ENCODE measurements around the gene SH3PXD2B.

- TF ChIP-seq CTCF (IDR thresholded peaks at IDR 0.05 in 2 of 3, conservative IDR thresholded peaks at IDR 0.05 in 1 of 3; ENCODE audit: control insufficient read depth in 2 of 3, extremely low read depth in 1 of 3, insufficient read depth in 1 of 3, low read depth in 3 of 3, low read length in 3 of 3) (no peak), ZBTB33 (IDR thresholded peaks at IDR 0.05) (no peak)
Measured at GRCh38 chr5:172358345-172358744, 96.0 kb downstream of the SH3PXD2B start.

Measured in GM12878 (cell line).